Muscle layer of duodenum (tissue), 2 donors: ENCODE data around the gene ABCB4.
"Not testable (repeated sequence)": the region's sequence is repeated elsewhere in the genome, so short reads cannot be mapped to it uniquely, and the experiment has no call there.

ENCODE experiments used
- H3K27ac ChIP-seq: one replicate; pipeline ENCODE4 v1.7.0; 2013; ENCODE audit warnings: mild to moderate bottlenecking, low read length
- H3K27me3 ChIP-seq: one replicate; pipeline ENCODE4 v1.7.0; 2013; ENCODE audit warnings: low read depth, mild to moderate bottlenecking, control low read depth, low read length
- H3K36me3 ChIP-seq, 2 donors: one replicate each; pipeline ENCODE4 v1.7.0; 2013; ENCODE audit warnings: low read length in 2 of 2, control low read depth in 1 of 2, mild to moderate bottlenecking in 1 of 2; ENCODE audit not compliant: insufficient read depth in 2 of 2, control insufficient read depth in 1 of 2
- H3K4me1 ChIP-seq, 2 donors: one replicate each; pipeline ENCODE4 v1.7.0; 2013; ENCODE audit warnings: low read length in 2 of 2, mild to moderate bottlenecking in 2 of 2, control low read depth in 1 of 2, moderate library complexity in 1 of 2; ENCODE audit not compliant: insufficient read depth in 2 of 2, control insufficient read depth in 1 of 2
- H3K4me3 ChIP-seq, 2 donors: one replicate each; pipeline ENCODE4 v1.7.0; 2013; ENCODE audit warnings: low read length in 2 of 2, low read depth in 1 of 2, mild to moderate bottlenecking in 1 of 2
- H3K9me3 ChIP-seq, 2 donors: one replicate each; pipeline ENCODE4 v1.7.0; 2013; ENCODE audit warnings: low read length in 2 of 2, control low read depth in 1 of 2, mild to moderate bottlenecking in 1 of 2; ENCODE audit not compliant: control insufficient read depth in 1 of 2
- donor health status: healthy.

The ABCB4 gene

DNA sequence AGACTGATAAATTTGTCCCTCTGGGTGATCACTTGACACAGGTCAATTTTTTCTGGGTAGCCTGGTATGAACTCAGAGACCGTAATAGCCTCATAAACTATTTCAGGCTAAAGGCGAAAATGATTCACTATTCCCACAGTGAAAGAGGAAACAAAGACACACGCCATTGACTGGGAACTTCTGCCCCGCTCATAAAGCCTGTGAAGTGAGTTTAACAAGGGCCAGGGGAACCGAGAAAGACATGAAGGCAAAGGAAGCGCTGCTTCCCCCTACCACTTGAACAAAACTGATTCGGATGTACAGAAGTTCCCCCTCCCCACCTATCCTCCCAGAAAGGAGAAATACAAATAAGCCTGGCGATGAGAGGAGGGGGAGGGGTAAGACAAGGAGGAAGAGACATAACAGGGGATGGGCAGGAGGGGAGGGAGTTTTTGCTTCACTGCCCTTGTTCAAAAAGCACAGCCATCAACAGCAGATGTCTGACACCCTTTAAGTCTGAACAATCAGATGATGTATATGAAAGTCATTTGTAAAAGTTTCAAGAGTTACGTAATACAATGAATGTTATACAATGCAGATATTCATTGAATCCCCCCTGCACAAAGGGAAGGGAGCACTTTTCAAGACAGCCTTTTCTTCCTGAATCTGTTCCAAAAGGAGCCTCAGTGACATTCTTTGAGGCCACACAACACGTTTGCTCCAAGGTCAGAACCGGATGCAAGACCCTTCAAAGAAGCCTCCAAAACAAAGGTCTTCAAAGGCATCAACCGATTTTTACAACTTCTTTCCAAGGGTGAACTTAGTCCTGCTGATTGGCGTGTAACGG lies 734 bp downstream of the ABCB4 start:
- no peaks in the 10 kb centered on the region for H3K27me3 ChIP-seq
- no peak overlapping the region for H3K27ac ChIP-seq
- H3K9me3 ChIP-seq = no peaks in the 10 kb centered on the region

DNA sequence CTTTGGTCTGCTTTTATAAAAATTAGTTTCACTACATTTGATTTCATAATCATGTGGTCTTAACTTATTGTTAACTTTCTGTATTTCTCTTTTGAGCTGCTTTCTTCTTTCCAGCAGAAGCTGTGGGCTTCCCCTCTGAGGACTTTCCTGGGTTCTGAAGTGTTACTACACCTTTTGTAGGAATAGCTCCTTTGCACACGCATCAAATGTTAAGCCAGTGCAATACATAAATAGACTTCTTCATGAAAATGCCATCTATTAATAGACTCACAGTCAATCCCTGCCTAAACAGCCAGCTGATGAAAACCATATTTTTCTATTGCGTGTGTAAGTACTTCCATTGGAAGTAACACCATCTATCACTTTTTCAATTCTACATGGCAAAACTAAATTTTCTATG lies 1.5 kb downstream of the ABCB4 start:
- no peaks in the 10 kb centered on the region for H3K27me3 ChIP-seq
- no peak overlapping the region for H3K27ac ChIP-seq
- H3K4me1 ChIP-seq = no peaks in the 10 kb centered on the region
- H3K9me3 ChIP-seq = no peaks in the 10 kb centered on the region
- H3K4me3 ChIP-seq = peak overlapping the region in 1 of 2 donors; percentile 37
- H3K36me3 ChIP-seq = no peaks in the 10 kb centered on the region

More for the DNA sequence above, 734 bp downstream of the ABCB4 start:
- Histone ChIP-seq H3K4me3 (peak overlapping the region; percentile 37 to 56), H3K36me3 (no peaks in the 10 kb centered on the region), H3K4me1 (no peaks in the 10 kb centered on the region)

DNA sequence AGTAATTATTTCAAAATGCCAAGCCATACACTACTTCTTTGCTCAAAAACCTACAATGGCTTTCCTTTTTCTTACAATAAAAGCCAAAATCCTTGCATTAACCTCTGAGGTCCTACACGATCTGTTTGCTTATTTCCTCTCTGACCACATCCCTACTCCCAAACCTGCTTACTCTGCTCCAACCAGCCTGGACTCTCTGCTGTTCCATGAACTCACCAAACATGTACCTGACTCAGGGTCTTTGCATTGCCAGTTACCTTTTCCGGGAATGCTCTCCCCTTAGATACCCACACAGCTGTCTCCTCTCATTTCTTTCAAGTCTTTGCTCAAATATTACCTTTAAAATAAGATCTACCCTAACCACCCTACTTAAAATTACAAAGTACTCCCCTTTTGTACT lies 2.3 kb downstream of the ABCB4 start:
- H3K9me3 ChIP-seq = no peaks in the 10 kb centered on the region
- no peak overlapping the region for H3K4me3 ChIP-seq
- no peaks in the 10 kb centered on the region for H3K36me3 ChIP-seq
- H3K27me3 ChIP-seq = no peaks in the 10 kb centered on the region
- no peak overlapping the region for H3K27ac ChIP-seq
- H3K4me1 ChIP-seq = no peaks in the 10 kb centered on the region

DNA sequence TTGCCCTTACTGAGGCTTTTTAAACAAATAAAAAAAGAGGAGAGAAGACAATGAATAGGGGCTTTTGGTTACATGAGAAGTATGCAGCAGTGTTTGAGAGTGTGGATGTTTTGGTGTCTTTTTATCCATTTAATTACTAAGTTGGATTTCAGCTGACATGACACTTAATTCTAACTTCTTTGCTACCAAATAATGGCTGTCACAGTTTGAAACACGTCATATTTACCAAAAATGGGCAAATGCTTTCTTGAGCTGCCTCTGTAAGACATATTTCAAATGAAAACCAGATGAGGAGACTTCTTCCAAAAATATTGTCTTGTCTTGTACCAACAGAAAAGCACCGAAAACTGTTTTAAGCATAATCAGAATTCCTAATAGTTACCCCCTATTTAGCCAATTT lies 4.0 kb downstream of the ABCB4 start:
- H3K36me3 ChIP-seq = no peaks in the 10 kb centered on the region
- no peak overlapping the region for H3K27ac ChIP-seq
- no peaks in the 10 kb centered on the region for H3K27me3 ChIP-seq
- no peaks in the 10 kb centered on the region for H3K9me3 ChIP-seq
- no peak overlapping the region for H3K4me3 ChIP-seq
- no peaks in the 10 kb centered on the region for H3K4me1 ChIP-seq

DNA sequence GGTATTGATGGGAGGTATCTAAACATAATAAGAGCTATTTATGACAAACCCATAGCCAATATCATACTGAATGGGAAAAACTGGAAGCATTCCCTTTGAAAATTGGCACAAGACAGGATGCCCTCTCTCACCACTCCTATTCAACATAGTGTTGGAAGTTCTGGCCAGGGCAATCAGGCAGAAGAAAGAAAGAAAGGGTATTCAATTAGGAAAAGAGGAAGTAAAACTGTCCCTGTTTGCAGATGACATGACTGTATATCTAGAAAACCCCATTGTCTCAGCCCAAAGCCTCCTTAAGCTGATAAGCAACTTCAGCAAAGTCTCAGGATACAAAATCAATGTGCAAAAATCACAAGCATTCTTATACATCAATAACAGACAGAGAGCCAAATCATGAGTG lies 6.3 kb downstream of the ABCB4 start:
- not testable (repeated sequence) for H3K4me1 ChIP-seq, H3K27ac ChIP-seq, H3K27me3 ChIP-seq, H3K4me3 ChIP-seq, H3K9me3 ChIP-seq, H3K36me3 ChIP-seq

DNA sequence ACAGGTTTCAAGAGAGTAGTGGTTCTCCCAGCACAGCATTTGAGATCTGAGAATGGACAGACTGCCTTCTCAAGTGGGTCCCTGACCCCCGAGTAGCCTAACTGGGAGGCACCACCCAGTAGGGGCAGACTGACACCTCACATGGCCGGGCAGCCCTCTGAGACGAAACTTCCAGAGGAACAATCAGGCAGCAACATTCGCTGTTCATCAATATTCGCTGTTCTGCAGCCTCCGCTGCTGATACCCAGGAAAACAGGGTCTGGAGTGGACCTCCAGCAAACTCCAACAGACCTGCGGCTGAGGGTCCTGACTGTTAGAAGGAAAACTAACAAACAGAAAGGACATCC lies 10.0 kb downstream of the ABCB4 start:
- H3K4me3 ChIP-seq, H3K36me3 ChIP-seq, H3K27me3 ChIP-seq, H3K4me1 ChIP-seq, H3K27ac ChIP-seq, H3K9me3 ChIP-seq: not testable (repeated sequence)

DNA sequence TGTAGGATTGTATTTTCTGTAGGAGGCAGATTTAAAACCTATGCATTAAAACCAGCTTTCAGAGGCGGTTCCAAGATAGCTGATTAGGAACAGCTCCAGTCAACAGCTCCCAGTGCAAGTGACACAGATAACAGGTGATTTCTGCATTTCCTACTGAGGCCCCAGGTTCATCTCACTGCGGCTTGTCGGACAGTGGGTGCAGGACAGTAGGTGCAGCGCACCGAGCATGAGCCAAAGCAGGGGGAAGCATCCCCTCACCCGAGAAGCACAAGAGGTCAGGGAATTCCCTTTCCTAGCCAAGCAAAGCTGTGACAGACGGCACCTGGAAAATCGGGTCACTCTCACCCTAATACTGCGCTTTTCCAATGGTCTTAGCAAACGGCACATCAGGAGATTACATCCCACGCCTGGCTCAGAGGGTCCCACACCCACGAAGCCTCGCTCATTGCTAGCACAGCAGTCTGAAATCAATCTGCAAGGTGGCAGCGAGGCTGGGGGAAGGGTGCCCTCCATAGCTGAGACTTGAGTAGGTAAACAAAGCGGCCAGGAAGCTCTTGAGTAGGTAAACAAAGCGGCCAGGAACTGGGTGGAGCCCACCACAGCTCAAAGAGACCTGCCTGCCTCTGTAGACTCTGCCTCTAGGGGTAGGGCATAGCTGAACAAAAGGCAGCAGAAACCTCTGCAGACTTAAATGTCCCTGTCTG lies 10.5 kb downstream of the ABCB4 start:
- not testable (repeated sequence) for H3K4me3 ChIP-seq, H3K27ac ChIP-seq, H3K4me1 ChIP-seq, H3K9me3 ChIP-seq, H3K36me3 ChIP-seq, H3K27me3 ChIP-seq

DNA sequence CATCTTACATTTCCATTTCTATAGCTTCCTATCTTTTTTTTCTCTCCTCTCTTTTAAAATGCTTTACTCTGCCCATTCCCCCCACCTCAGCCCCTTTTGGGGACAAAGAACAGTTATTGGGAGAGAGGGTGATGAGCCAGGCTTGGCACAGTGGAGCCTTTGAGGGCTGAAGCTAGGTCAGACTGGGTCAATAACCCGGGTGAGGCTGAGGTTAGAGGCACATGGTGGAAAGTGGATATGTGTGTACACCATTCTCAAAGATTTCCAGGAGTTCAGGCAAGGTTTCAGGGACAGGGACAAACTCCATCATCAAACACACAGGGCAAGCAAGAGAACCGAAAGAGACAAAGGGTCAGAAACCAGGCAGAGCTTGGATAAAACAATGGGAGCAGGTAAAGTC lies 11.5 kb downstream of the ABCB4 start:
- Histone ChIP-seq H3K27me3 (no peaks in the 10 kb centered on the region), H3K27ac (no peak overlapping the region), H3K9me3 (no peaks in the 10 kb centered on the region)

DNA sequence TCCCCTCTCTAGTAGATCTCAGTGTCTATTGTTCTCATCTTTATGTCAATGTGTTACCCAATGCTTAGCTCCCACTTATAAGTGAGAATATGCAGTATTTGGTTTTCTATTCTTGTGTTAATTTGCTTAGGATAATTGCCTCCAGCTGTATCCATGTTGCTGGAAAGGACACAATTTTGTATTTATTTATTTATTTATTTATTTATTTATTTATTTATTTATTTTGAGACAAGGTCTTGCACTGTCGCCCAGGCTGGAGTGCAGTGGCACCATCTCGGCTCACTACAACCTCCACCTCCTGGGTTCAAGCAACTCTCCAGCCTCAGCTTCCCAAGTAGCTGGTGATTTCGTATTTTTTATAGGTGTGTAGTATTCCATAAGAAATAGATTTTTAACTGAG lies 15.0 kb downstream of the ABCB4 start:
- not testable (repeated sequence) for H3K9me3 ChIP-seq, H3K36me3 ChIP-seq, H3K27ac ChIP-seq, H3K27me3 ChIP-seq, H3K4me3 ChIP-seq, H3K4me1 ChIP-seq

More for the DNA sequence above, 11.5 kb downstream of the ABCB4 start:
- Histone ChIP-seq H3K36me3 (no peaks in the 10 kb centered on the region), H3K4me1 (no peaks in the 10 kb centered on the region), H3K4me3 (no peak overlapping the region)

DNA sequence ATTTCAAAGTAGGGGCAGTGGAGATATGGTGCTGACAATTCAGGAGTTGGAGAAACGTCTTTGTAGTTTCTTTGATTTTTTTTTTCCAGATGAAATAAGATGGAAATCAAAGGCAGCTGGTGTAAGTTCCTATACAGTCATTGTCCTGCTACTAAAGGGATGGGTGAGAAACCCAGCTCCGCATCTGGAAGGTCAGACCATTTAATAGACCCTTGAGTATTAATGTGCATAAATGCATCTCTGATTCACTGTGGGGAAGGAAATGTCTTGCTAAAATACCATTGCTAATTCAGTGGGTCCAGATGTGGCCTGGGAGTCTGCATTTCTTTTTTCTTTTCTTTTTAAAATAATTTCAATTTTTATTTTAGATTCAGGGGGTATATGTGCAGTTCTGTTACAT lies 15.5 kb downstream of the ABCB4 start:
- Histone ChIP-seq H3K36me3 (no peaks in the 10 kb centered on the region), H3K9me3 (no peaks in the 10 kb centered on the region), H3K4me1 (no peaks in the 10 kb centered on the region), H3K27me3 (no peaks in the 10 kb centered on the region), H3K4me3 (no peak overlapping the region), H3K27ac (no peak overlapping the region)

DNA sequence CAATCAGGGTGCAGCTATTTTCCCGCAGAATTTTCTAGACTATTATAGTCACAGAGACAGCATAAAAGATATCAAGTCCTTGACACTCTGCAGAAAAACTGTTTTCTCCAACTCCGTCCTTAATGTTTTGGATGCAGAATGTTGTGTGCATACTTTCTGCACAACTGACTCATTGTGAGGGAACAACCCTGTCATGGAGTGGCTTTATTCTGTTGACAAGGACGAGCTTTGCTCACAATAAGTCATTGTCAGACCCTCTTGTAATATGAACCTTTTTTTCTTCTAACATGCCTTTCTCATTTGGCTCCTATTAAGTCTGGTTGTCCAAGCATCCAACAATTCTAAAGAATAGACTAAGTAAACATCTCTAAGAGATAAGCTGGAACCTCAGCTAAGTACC lies 17.3 kb downstream of the ABCB4 start:
- Histone ChIP-seq H3K9me3 (no peaks in the 10 kb centered on the region), H3K4me1 (no peaks in the 10 kb centered on the region), H3K4me3 (no peak overlapping the region), H3K27ac (no peak overlapping the region), H3K36me3 (no peaks in the 10 kb centered on the region), H3K27me3 (no peaks in the 10 kb centered on the region)

DNA sequence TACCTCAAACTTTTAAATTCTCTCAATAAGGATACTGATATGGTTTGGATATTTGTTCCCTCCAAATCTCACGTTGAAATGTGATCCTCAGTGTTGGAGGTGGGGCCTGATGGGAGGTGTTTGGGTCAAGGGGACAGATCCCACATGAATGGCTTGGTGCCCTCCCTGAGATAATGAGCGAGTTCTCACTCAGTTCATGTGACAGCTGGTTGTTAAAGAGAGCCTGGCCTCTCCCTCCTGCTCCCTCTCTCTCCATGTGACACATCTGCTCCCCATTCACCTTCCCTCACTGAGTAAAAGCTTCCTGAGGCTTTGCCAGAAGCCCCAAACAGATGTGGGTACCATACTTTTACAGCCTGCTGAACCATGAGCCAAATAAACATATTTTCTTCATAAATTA lies 19.2 kb downstream of the ABCB4 start:
- Histone ChIP-seq H3K36me3 (no peaks in the 10 kb centered on the region), H3K9me3 (no peaks in the 10 kb centered on the region), H3K27ac (no peak overlapping the region)

More for the DNA sequence above, 19.2 kb downstream of the ABCB4 start:
- Histone ChIP-seq H3K4me3 (no peak overlapping the region), H3K27me3 (no peaks in the 10 kb centered on the region), H3K4me1 (no peaks in the 10 kb centered on the region)
